Osteocyte (in vitro differentiated cells): Measurements from ENCODE around the gene ZC3H10. TPM values are rescaled to one million over a fixed set of nuclear protein-coding genes. Genes with fewer than 3 reads are reported as not detected.

Source experiments
- DNase-seq: peaks from one replicate; pipeline ENCODE4 v3.0.0; 2021; ENCODE audit warnings: mixed read lengths; ENCODE audit not compliant: unreplicated experiment; ENCODE audit errors: extremely low spot score
- H3K27ac Mint-ChIP-seq: one replicate; pipeline ENCODE4 v1.8.0; 2021; ENCODE audit warnings: mild to moderate bottlenecking, mixed read lengths; ENCODE audit not compliant: unreplicated experiment
- H3K27me3 Mint-ChIP-seq: one replicate; pipeline ENCODE4 v1.8.0; 2021; ENCODE audit warnings: mixed read lengths; ENCODE audit not compliant: unreplicated experiment
- H3K36me3 Mint-ChIP-seq: one replicate; pipeline ENCODE4 v1.8.0; 2021; ENCODE audit warnings: mixed read lengths; ENCODE audit not compliant: unreplicated experiment
- H3K4me1 Mint-ChIP-seq: one replicate; pipeline ENCODE4 v1.8.0; 2021; ENCODE audit warnings: mixed read lengths; ENCODE audit not compliant: unreplicated experiment
- H3K4me3 Mint-ChIP-seq: one replicate; pipeline ENCODE4 v1.8.0; 2021; ENCODE audit warnings: mild to moderate bottlenecking, moderate library complexity, mixed read lengths; ENCODE audit not compliant: unreplicated experiment
- H3K9me3 Mint-ChIP-seq: one replicate; pipeline ENCODE4 v1.8.0; 2021; ENCODE audit warnings: mixed read lengths; ENCODE audit not compliant: unreplicated experiment
- CTCF ChIP-seq: fragments of 200-600 bp; sonication (generic); IDR thresholded peaks from 2 replicates; pipeline ENCODE4 v1.5.0; 2021; ENCODE audit warnings: antibody characterized with exemption, mild to moderate bottlenecking, moderate library complexity
- total RNA-seq: library from RNA; stranded (reverse); gene quantifications from 2 replicates; pipeline ENCODE4 v1.2.1, GENCODE V29; 2021

The ZC3H10 gene
- total RNA-seq, 1 donor from 2014 or later: 11.8 TPM

- Mint-ChIP-seq H3K27me3 (no peaks in the 10 kb centered on the region), H3K4me3 (no peak overlapping the region), H3K9me3 (no peaks in the 10 kb centered on the region), H3K36me3 (no peaks in the 10 kb centered on the region), H3K4me1 (peaks cover 7% of the 10 kb centered on the region), H3K27ac (no peak overlapping the region)
- no peak for DNase-seq
- no peak for TF ChIP-seq CTCF
Observed at GRCh38 chr12:56082382-56082781, 35.7 kb upstream of the ZC3H10 start.

GRCh38 chr12:56082967-56083366 lies 35.1 kb upstream of the ZC3H10 start:
- Mint-ChIP-seq H3K27ac (no peak overlapping the region), H3K4me3 (no peak overlapping the region), H3K4me1 (peaks cover 7% of the 10 kb centered on the region), H3K36me3 (no peaks in the 10 kb centered on the region), H3K9me3 (no peaks in the 10 kb centered on the region), H3K27me3 (no peaks in the 10 kb centered on the region)
- no peak for DNase-seq
- no peak for TF ChIP-seq CTCF

GRCh38 chr12:56084958-56085543 lies 33.0 kb upstream of the ZC3H10 start:
- Mint-ChIP-seq H3K9me3 (no peaks in the 10 kb centered on the region), H3K4me3 (no peak overlapping the region), H3K27me3 (no peaks in the 10 kb centered on the region), H3K27ac (no peak overlapping the region), H3K36me3 (no peaks in the 10 kb centered on the region), H3K4me1 (no peaks in the 10 kb centered on the region)
- no peak for TF ChIP-seq CTCF
- no peak for DNase-seq

GRCh38 chr12:56086096-56086495 lies 32.0 kb upstream of the ZC3H10 start:
- no peak for DNase-seq
- TF ChIP-seq CTCF: no peak
- H3K4me3 Mint-ChIP-seq: no peak overlapping the region
- H3K4me1 Mint-ChIP-seq: no peaks in the 10 kb centered on the region
- H3K9me3 Mint-ChIP-seq: no peaks in the 10 kb centered on the region
- no peaks in the 10 kb centered on the region for H3K27me3 Mint-ChIP-seq
- H3K27ac Mint-ChIP-seq: no peak overlapping the region
- no peaks in the 10 kb centered on the region for H3K36me3 Mint-ChIP-seq

- Mint-ChIP-seq H3K27ac (no peak overlapping the region), H3K36me3 (no peaks in the 10 kb centered on the region), H3K27me3 (no peaks in the 10 kb centered on the region), H3K4me3 (no peak overlapping the region), H3K4me1 (no peaks in the 10 kb centered on the region), H3K9me3 (no peaks in the 10 kb centered on the region)
- DNase-seq: no peak
- no peak for TF ChIP-seq CTCF
Observed at GRCh38 chr12:56086608-56087007, 31.5 kb upstream of the ZC3H10 start.
